Mucosa of descending colon (tissue), 3 donors: ENCODE data around the gene CNTN4. TPM values are rescaled to one million over a fixed set of nuclear protein-coding genes. Genes with fewer than 3 reads are reported as not detected.
"Not testable (repeated sequence)": the region's sequence is repeated elsewhere in the genome, so short reads cannot be mapped to it uniquely, and the experiment has no call there.

Source experiments
- ATAC-seq: fragments of 200-7000 bp; cut with Tn5 transposase; one replicate; pipeline ENCODE4 v1.9.1; 2020; ENCODE audit warnings: mild to moderate bottlenecking, moderate library complexity
- DNase-seq, 3 donors: peaks; one replicate each; pipeline ENCODE4 v3.0.0-alpha.2; 2020
- H3K36me3 ChIP-seq: fragments of 200-600 bp; one replicate; pipeline ENCODE4 v1.8.0; 2021; ENCODE audit warnings: low read depth, mild to moderate bottlenecking
- H3K4me1 ChIP-seq: fragments of 200-600 bp; one replicate; pipeline ENCODE4 v1.8.0; 2021; ENCODE audit warnings: low read depth, mild to moderate bottlenecking
- H3K4me3 ChIP-seq: fragments of 200-600 bp; one replicate; pipeline ENCODE4 v1.8.0; 2021; ENCODE audit warnings: mild to moderate bottlenecking
- H3K9me3 ChIP-seq: fragments of 200-600 bp; one replicate; pipeline ENCODE4 v1.8.0; 2021; ENCODE audit warnings: mild to moderate bottlenecking
- intact Hi-C, 2 donors: fragments of 100-400 bp; cut with DNase I in 1 of 2; cut with micrococcal nuclease in 1 of 2; formaldehyde crosslinking; loops; one replicate each; pipeline versions ENCODE4 v1.11.0 to v1.11.1; 2022; cut with DNase I, micrococcal nuclease
- long read RNA-seq, 2 donors: library from polyadenylated mRNA; unstranded; transcript quantifications; one replicate each; pipeline ENCODE4 v2.0.0, GENCODE V29; 2019 to 2021
- total RNA-seq, 3 donors: library from RNA; stranded (reverse); fragmentation: NEBNext Ultra II Directional in 2 of 3; extraction: Animal tissue kit (Norgen Biotek cat#: 25700) in 2 of 3; gene quantifications; one replicate each; pipeline versions ENCODE4 v1.2.1 to v1.2.4, GENCODE V29; 2021 to 2023
- TF ChIP-seq, protein P1 (sequence below): fragments of 200-600 bp; IDR thresholded peaks from one replicate; pipeline ENCODE4 v1.8.0; 2022; ENCODE audit warnings: antibody characterized with exemption, mild to moderate bottlenecking
- donor health status: DM: no; HTN: no; CAD: no; lungs with moderate emphysema.
- donor health status: DM: no; HTN: no; CAD: no.
- donor health status: DM: no; HTN: yes; CAD: no.

The CNTN4 gene
- total RNA-seq: 10 to 100 TPM in 2 of 3 donors, 1 to 10 TPM in 1; 7.8 to 41.1 (median 13.4) TPM
- long read RNA-seq, donor 1, partial matches to known transcripts: 1 of 3 reads
- long read RNA-seq, donor 1, other reads (novel, unspliced or antisense): 2 of 3 reads
- long read RNA-seq, donor 2, partial matches to known transcripts: 1 of 2 reads
- long read RNA-seq, donor 2, other reads (novel, unspliced or antisense): 1 of 2 reads

- Histone ChIP-seq H3K36me3 (no peaks in the 10 kb centered on the region), H3K9me3 (no peaks in the 10 kb centered on the region), H3K4me3 (peak within 1 kb of the TSS; percentile 47), H3K4me1 (no peaks in the 10 kb centered on the region)
- DNase-seq: peak; percentile 79 to 90 (median 80)
- ATAC-seq: peak; percentile 92
- intact Hi-C loops: no loop called here
- TF ChIP-seq, protein P1, sequence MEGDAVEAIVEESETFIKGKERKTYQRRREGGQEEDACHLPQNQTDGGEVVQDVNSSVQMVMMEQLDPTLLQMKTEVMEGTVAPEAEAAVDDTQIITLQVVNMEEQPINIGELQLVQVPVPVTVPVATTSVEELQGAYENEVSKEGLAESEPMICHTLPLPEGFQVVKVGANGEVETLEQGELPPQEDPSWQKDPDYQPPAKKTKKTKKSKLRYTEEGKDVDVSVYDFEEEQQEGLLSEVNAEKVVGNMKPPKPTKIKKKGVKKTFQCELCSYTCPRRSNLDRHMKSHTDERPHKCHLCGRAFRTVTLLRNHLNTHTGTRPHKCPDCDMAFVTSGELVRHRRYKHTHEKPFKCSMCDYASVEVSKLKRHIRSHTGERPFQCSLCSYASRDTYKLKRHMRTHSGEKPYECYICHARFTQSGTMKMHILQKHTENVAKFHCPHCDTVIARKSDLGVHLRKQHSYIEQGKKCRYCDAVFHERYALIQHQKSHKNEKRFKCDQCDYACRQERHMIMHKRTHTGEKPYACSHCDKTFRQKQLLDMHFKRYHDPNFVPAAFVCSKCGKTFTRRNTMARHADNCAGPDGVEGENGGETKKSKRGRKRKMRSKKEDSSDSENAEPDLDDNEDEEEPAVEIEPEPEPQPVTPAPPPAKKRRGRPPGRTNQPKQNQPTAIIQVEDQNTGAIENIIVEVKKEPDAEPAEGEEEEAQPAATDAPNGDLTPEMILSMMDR: no peak
These were observed at the start of gene CNTN4 for GRCh38 chr3:2098398-2099027. CNTN4 (plus strand) TSS chr3:2098866.

DNA sequence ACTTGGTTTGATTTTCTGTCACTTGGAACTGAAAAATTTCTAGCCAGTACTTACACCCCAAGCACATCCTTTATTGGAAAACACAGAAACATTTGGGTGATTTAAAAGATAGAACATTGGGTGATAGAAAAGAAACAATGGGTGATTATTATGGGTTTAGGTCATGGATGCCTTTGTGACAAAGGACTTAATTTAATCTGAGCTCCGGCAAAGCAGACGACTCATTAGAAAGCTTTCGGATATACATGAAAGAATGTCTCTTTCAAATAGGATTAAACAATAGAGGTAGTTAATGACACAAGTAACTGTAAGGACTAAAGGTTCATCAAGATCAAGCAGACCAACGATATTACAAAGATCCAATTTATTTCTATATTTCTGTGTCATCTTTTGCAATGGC, 37.3 kb upstream of the CNTN4 start:
- Histone ChIP-seq H3K4me1 (no peaks in the 10 kb centered on the region), H3K9me3 (no peaks in the 10 kb centered on the region), H3K4me3 (no peak overlapping the region), H3K36me3 (no peaks in the 10 kb centered on the region)
- intact Hi-C loops: no loop called here
- DNase-seq (no peak), ATAC-seq (no peak)
- TF ChIP-seq, protein P1: no peak

GRCh38 chr3:2071531-2071930, 27.1 kb upstream of the CNTN4 start:
- H3K4me3 ChIP-seq: no peak overlapping the region
- H3K36me3 ChIP-seq: no peaks in the 10 kb centered on the region
- intact Hi-C loops: no loop called here
- no peak for DNase-seq
- ATAC-seq: no peak
- H3K9me3 ChIP-seq: no peaks in the 10 kb centered on the region
- TF ChIP-seq, protein P1: no peak
- H3K4me1 ChIP-seq: no peaks in the 10 kb centered on the region

DNA sequence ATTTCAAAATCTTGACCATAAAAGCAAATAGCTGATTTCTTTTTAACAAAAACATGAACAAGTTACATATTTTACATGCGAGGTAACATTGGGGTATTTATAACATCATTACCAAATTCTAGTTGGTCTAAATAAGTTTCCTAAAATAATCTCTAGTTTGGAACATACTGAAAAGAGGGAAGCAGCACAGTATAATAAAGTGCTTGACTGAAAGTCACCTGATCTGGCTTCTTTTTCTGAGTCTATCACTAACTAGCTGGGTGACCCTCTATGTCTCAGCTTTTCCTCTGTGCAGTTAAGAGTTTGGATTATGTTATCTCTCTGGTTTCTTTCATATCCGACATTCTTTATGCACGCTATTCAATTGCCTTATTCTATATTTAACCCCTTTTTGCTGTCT, 19.8 kb upstream of the CNTN4 start:
- H3K4me3 ChIP-seq: no peak overlapping the region
- no peaks in the 10 kb centered on the region for H3K4me1 ChIP-seq
- no peaks in the 10 kb centered on the region for H3K36me3 ChIP-seq
- peaks cover 3% of the 10 kb centered on the region for H3K9me3 ChIP-seq
- TF ChIP-seq, protein P1: no peak
- no peak for DNase-seq
- ATAC-seq: no peak
- intact Hi-C loops: no loop called here

- ATAC-seq: no peak
- peaks cover 3% of the 10 kb centered on the region for H3K9me3 ChIP-seq
- no peak for DNase-seq
- intact Hi-C loops: no loop called here
- TF ChIP-seq, protein P1: no peak
- H3K36me3 ChIP-seq: no peaks in the 10 kb centered on the region
- H3K4me1 ChIP-seq: no peaks in the 10 kb centered on the region
- H3K4me3 ChIP-seq: no peak overlapping the region
These were observed 15.7 kb upstream of the CNTN4 start for GRCh38 chr3:2082871-2083480.

DNA sequence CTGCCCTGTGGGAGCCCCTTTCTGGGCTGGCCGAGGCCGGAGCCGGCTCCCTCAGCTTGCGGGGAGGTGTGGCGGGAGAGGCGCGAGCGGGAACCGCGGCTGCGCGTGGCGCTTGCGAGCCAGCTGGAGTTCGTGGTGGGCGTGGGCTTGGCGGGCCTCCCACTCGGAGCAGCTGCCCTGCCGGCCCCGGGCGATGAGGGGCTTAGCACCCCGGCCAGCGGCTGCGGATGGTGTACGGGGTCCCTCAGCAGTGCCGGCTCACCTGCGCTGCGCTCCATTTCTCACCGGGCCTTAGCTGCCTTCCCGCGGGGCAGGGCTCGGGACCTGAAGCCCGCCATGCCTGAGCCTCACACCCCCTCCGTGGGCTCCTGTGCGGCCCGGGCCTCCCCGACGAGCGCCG, 15.1 kb upstream of the CNTN4 start:
- DNase-seq, intact Hi-C loops: not testable (repeated sequence)

More for the DNA sequence above, 15.1 kb upstream of the CNTN4 start:
- not testable (repeated sequence) for ATAC-seq, H3K36me3 ChIP-seq, H3K4me3 ChIP-seq, H3K9me3 ChIP-seq, H3K4me1 ChIP-seq
